HEK293 (cell line): ENCODE measurements around the gene SBK2.

Experiments
- FEZF1 ChIP-seq: fragments of 450-650 bp; formaldehyde crosslinking; IDR thresholded peaks from 2 replicates; pipeline ENCODE4 v1.5.1; 2016; ENCODE audit warnings: missing biosample characterization, missing genetic modification characterization
- GLIS1 ChIP-seq: fragments of 450-650 bp; formaldehyde crosslinking; IDR thresholded peaks from 2 replicates; pipeline ENCODE4 v1.5.1; 2016; ENCODE audit warnings: missing biosample characterization, missing genetic modification characterization
- HOXC10 ChIP-seq: sonication (generic); formaldehyde crosslinking; IDR thresholded peaks from 2 replicates; pipeline ENCODE4 v1.8.1; 2023; ENCODE audit warnings: mild to moderate bottlenecking, missing genetic modification reagents
- HOXD13 ChIP-seq: sonication (generic); formaldehyde crosslinking; IDR thresholded peaks from 2 replicates; pipeline ENCODE4 v1.8.0; 2022; ENCODE audit warnings: missing genetic modification reagents, borderline replicate concordance
- OSR2 ChIP-seq: fragments of 450-650 bp; formaldehyde crosslinking; IDR thresholded peaks from 2 replicates; pipeline ENCODE4 v1.5.1; 2016; ENCODE audit warnings: missing biosample characterization, missing genetic modification characterization
- PATZ1 ChIP-seq: fragments of 450-650 bp; formaldehyde crosslinking; IDR thresholded peaks from 2 replicates; pipeline ENCODE4 v1.5.1; 2016; ENCODE audit warnings: missing biosample characterization, missing genetic modification characterization
- PRDM1 ChIP-seq: fragments of 450-650 bp; formaldehyde crosslinking; IDR thresholded peaks from 2 replicates; pipeline ENCODE4; 2016; ENCODE audit warnings: missing biosample characterization, missing genetic modification characterization
- PRDM6 ChIP-seq: fragments of 450-650 bp; formaldehyde crosslinking; IDR thresholded peaks from 2 replicates; pipeline ENCODE4 v1.5.1; 2017; ENCODE audit warnings: missing biosample characterization, missing genetic modification characterization
- WT1 ChIP-seq: fragments of 450-650 bp; formaldehyde crosslinking; IDR thresholded peaks from 2 replicates; pipeline ENCODE4 v1.5.1; 2016; ENCODE audit warnings: missing biosample characterization, missing genetic modification characterization
- ZBTB20 ChIP-seq: fragments of 450-650 bp; formaldehyde crosslinking; IDR thresholded peaks from 2 replicates; pipeline ENCODE4 v1.5.1; 2016; ENCODE audit warnings: missing biosample characterization, missing genetic modification characterization
- ZNF175 ChIP-seq: fragments of 450-650 bp; formaldehyde crosslinking; IDR thresholded peaks from 2 replicates; pipeline ENCODE4 v1.5.1; 2016; ENCODE audit warnings: missing biosample characterization, missing genetic modification characterization
- ZNF214 ChIP-seq: fragments of 450-650 bp; formaldehyde crosslinking; IDR thresholded peaks from 2 replicates; pipeline ENCODE4 v1.5.1; 2017; ENCODE audit warnings: missing biosample characterization, mild to moderate bottlenecking, missing genetic modification characterization, borderline replicate concordance
- ZNF239 ChIP-seq: fragments of 450-650 bp; formaldehyde crosslinking; IDR thresholded peaks from 2 replicates; pipeline ENCODE4 v1.5.1; 2016; ENCODE audit warnings: missing biosample characterization, missing genetic modification characterization
- ZNF292 ChIP-seq: fragments of 450-650 bp; formaldehyde crosslinking; IDR thresholded peaks from 2 replicates; pipeline ENCODE4 v1.5.1; 2016; ENCODE audit warnings: low read depth, missing biosample characterization, missing genetic modification characterization, borderline replicate concordance
- ZNF341 ChIP-seq: fragments of 450-650 bp; formaldehyde crosslinking; IDR thresholded peaks from 2 replicates; pipeline ENCODE4; 2016; ENCODE audit warnings: low read depth, missing biosample characterization, missing genetic modification characterization
- ZNF426 ChIP-seq: fragments of 450-650 bp; formaldehyde crosslinking; IDR thresholded peaks from 2 replicates; pipeline ENCODE4 v1.5.1; 2017; ENCODE audit warnings: missing biosample characterization, missing genetic modification characterization, mild to moderate bottlenecking, inconsistent platforms, moderate library complexity
- ZNF48 ChIP-seq: fragments of 450-650 bp; formaldehyde crosslinking; IDR thresholded peaks from 2 replicates; pipeline ENCODE4 v1.5.1; 2016; ENCODE audit warnings: missing biosample characterization, missing genetic modification characterization
- ZNF510 ChIP-seq: fragments of 450-650 bp; formaldehyde crosslinking; IDR thresholded peaks from 2 replicates; pipeline ENCODE4 v1.5.1; 2018; ENCODE audit warnings: mild to moderate bottlenecking, missing genetic modification characterization, missing biosample characterization; ENCODE audit not compliant: insufficient replicate concordance
- ZNF530 ChIP-seq: fragments of 450-650 bp; formaldehyde crosslinking; IDR thresholded peaks from 2 replicates; pipeline ENCODE4 v1.5.1; 2016; ENCODE audit warnings: low read depth, missing biosample characterization, missing genetic modification characterization
- ZNF558 ChIP-seq: fragments of 450-650 bp; formaldehyde crosslinking; IDR thresholded peaks from 2 replicates; pipeline ENCODE4 v1.5.1; 2016; ENCODE audit warnings: missing biosample characterization, missing genetic modification characterization
- ZNF571 ChIP-seq: fragments of 450-650 bp; formaldehyde crosslinking; IDR thresholded peaks from 2 replicates; pipeline ENCODE4 v1.5.0; 2017; ENCODE audit warnings: missing biosample characterization, missing genetic modification characterization
- ZNF623 ChIP-seq: fragments of 450-650 bp; formaldehyde crosslinking; IDR thresholded peaks from 2 replicates; pipeline ENCODE4 v1.5.1; 2016; ENCODE audit warnings: missing biosample characterization, missing genetic modification characterization
- ZNF658 ChIP-seq: fragments of 450-650 bp; formaldehyde crosslinking; IDR thresholded peaks from 2 replicates; pipeline ENCODE4; 2016; ENCODE audit warnings: missing biosample characterization, missing genetic modification characterization
- ZNF660 ChIP-seq: fragments of 450-650 bp; IDR thresholded peaks from 2 replicates; pipeline ENCODE4 v1.5.1; 2018; ENCODE audit warnings: missing biosample characterization, mild to moderate bottlenecking, missing genetic modification characterization
- ZNF664 ChIP-seq: fragments of 450-650 bp; formaldehyde crosslinking; IDR thresholded peaks from 2 replicates; pipeline ENCODE4 v1.5.1; 2016; ENCODE audit warnings: missing biosample characterization, missing genetic modification characterization
- ZNF768 ChIP-seq: fragments of 450-650 bp; formaldehyde crosslinking; IDR thresholded peaks from 2 replicates; pipeline ENCODE4 v1.5.1; 2018; ENCODE audit warnings: missing biosample characterization, mild to moderate bottlenecking, missing genetic modification characterization
- ZNF785 ChIP-seq: fragments of 450-650 bp; formaldehyde crosslinking; IDR thresholded peaks from 2 replicates; pipeline ENCODE4 v1.5.1; 2016; ENCODE audit warnings: missing biosample characterization, missing genetic modification characterization
- ZNF837 ChIP-seq: fragments of 450-650 bp; formaldehyde crosslinking; IDR thresholded peaks from 2 replicates; pipeline ENCODE4 v1.5.1; 2016; ENCODE audit warnings: missing biosample characterization, missing genetic modification characterization
- TF ChIP-seq, protein P1 (sequence below): fragments of 450-650 bp; formaldehyde crosslinking; IDR thresholded peaks from 2 replicates; pipeline ENCODE4 v1.5.1; 2016; ENCODE audit warnings: missing biosample characterization, missing genetic modification characterization
- TF ChIP-seq, protein P2 (sequence below): fragments of 450-650 bp; formaldehyde crosslinking; IDR thresholded peaks from 2 replicates; pipeline ENCODE4 v1.5.1; 2016; ENCODE audit warnings: missing biosample characterization, missing genetic modification characterization
- TF ChIP-seq, protein P3 (sequence below): fragments of 450-650 bp; formaldehyde crosslinking; IDR thresholded peaks from 2 replicates; pipeline ENCODE4 v1.5.1; 2016; ENCODE audit warnings: missing biosample characterization, missing genetic modification characterization

The SBK2 gene

DNA sequence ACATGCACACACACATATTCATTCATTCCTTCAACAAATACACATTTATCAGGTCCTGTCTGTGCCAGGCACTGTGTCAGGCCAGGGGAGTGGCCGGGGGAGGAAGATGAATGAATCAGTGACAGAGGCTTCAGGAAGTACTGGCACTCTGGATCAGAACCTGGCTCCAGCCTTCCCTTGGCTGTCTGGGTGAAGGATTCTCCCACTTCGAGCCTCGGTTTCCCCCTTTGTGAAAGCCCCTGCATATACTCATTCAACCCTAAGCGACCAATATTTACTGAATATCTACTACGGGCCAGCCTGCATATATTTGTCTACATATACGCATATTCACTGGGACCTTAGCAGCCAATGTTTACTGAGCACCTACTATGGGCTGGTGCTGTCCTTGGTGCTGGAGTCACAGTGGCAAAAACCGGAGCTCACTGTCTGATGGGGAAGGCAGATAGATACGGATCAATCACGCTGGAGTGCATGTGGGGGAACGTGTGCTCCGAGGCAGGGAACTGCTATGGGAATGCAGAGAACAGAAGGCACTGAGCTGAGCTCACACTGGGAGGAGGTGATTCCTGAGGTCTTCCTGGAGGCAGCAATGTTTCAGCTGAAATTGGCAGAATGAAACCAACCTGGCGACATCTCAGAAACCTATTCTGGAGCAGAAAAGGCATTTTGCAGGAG is 44.4 kb upstream of the SBK2 start (continued):
- TF ChIP-seq PRDM6 (no peak), ZNF623 (tag by site-specific recombination) (no peak), ZNF658 (tag by site-specific recombination) (no peak), ZNF175 (tag by site-specific recombination) (no peak), ZNF785 (tag by site-specific recombination) (no peak), WT1 (tag by site-specific recombination) (no peak), ZNF214 (tag by site-specific recombination) (no peak), HOXC10 (CRISPR knock-in tag) (peak; percentile 21; the same call in 1 of the 2 replicates), ZNF660 (tag by site-specific recombination) (0 out of 2 replicates have a peak, but pooled peaks have one; percentile 4), FEZF1 (no peak), ZNF48 (no peak), ZNF768 (no peak), ZNF837 (tag by site-specific recombination) (no peak), ZNF664 (peak; percentile 100), ZBTB20 (tag by site-specific recombination) (0 out of 2 replicates have a peak, but pooled peaks have one; percentile 14), ZNF558 (no peak), ZNF292 (no peak), PATZ1 (tag by site-specific recombination) (no peak; the same call in 1 of the 2 replicates), ZNF341 (tag by site-specific recombination) (no peak), OSR2 (tag by site-specific recombination) (no peak), ZNF530 (tag by site-specific recombination) (no peak), ZNF510 (tag by site-specific recombination) (no peak), ZNF426 (tag by site-specific recombination) (no peak), PRDM1 (tag by site-specific recombination) (no peak), GLIS1 (tag by site-specific recombination) (no peak), HOXD13 (CRISPR knock-in tag) (peak; percentile 51; the same call in 1 of the 2 replicates), ZNF571 (tag by site-specific recombination) (no peak), ZNF239 (tag by site-specific recombination) (peak; percentile 98)
- TF ChIP-seq, protein P1, sequence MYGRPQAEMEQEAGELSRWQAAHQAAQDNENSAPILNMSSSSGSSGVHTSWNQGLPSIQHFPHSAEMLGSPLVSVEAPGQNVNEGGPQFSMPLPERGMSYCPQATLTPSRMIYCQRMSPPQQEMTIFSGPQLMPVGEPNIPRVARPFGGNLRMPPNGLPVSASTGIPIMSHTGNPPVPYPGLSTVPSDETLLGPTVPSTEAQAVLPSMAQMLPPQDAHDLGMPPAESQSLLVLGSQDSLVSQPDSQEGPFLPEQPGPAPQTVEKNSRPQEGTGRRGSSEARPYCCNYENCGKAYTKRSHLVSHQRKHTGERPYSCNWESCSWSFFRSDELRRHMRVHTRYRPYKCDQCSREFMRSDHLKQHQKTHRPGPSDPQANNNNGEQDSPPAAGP (tag by site-specific recombination): no peak
- TF ChIP-seq, protein P2, sequence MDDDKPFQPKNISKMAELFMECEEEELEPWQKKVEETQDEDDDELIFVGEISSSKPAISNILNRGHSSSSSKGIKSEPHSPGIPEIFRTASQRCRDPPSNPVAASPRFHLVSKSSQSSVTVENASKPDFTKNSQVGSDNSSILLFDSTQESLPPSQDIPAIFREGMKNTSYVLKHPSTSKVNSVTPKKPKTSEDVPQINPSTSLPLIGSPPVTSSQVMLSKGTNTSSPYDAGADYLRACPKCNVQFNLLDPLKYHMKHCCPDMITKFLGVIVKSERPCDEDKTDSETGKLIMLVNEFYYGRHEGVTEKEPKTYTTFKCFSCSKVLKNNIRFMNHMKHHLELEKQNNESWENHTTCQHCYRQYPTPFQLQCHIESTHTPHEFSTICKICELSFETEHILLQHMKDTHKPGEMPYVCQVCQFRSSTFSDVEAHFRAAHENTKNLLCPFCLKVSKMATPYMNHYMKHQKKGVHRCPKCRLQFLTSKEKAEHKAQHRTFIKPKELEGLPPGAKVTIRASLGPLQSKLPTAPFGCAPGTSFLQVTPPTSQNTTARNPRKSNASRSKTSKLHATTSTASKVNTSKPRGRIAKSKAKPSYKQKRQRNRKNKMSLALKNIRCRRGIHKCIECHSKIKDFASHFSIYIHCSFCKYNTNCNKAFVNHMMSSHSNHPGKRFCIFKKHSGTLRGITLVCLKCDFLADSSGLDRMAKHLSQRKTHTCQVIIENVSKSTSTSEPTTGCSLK (tag by site-specific recombination): no peak
- TF ChIP-seq, protein P3, sequence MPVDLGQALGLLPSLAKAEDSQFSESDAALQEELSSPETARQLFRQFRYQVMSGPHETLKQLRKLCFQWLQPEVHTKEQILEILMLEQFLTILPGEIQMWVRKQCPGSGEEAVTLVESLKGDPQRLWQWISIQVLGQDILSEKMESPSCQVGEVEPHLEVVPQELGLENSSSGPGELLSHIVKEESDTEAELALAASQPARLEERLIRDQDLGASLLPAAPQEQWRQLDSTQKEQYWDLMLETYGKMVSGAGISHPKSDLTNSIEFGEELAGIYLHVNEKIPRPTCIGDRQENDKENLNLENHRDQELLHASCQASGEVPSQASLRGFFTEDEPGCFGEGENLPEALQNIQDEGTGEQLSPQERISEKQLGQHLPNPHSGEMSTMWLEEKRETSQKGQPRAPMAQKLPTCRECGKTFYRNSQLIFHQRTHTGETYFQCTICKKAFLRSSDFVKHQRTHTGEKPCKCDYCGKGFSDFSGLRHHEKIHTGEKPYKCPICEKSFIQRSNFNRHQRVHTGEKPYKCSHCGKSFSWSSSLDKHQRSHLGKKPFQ (tag by site-specific recombination): no peak
- TF ChIP-seq, all 188 proteins: peak for 10
